ENCODE measurements around the gene OTUD1. TPM values are rescaled to one million over a fixed set of nuclear protein-coding genes. Genes with fewer than 3 reads are reported as not detected.
A peak's percentile ranks its signal among the peaks of the same experiment; 100 is the strongest.

Gene OTUD1
- total RNA-seq, 1 experiment from 2014 or later: 2.4 TPM

DNA sequence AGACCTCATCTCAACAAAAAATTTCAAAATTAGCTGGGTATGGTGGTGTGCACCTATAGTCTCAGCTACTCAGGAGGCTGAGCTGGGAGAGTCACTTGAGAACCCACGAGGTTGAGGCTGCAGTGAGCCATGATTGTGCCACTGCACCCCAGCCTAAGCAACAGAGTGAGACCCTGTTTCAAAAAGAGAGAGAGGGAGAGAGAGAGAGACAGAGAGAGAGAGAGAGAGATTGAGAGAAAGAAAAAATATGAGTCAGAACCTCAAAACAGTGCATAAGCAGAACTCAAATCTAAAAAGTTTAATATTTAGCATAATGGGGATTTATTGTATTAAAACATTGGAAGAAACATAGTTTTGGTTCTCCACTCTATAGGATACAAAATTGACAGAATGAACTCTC, 17.5 kb upstream of the OTUD1 start:
- no peak for DNase-seq (ENCODE audit: low spot score)

- peak; percentile 60 for DNase-seq (ENCODE audit: low spot score)
These were observed 16.9 kb upstream of the OTUD1 start for GRCh38 chr10:23422003-23422411.

- no peak for DNase-seq (ENCODE audit: low spot score)
These were observed 6.7 kb upstream of the OTUD1 start for GRCh38 chr10:23432166-23432565.

DNA sequence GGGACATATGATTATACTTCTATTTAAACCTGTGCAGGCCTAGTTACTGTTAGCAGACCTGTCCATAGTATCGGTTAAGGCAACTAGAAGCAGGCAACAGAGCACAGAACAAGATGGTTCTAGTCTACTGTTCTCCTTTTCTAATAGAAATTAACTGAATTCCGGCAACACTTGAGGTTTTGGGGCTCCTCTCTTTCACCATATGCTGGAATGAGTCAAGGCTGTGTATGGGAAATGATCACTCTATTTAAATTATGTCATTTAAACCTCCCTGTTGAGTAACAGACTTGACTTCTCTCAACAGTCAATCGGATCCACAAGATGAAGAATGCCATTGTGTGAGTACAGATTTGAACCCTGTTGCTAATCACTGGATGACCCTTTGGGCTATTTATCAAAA, 6.2 kb upstream of the OTUD1 start:
- no peak for DNase-seq (ENCODE audit: low spot score)

DNA sequence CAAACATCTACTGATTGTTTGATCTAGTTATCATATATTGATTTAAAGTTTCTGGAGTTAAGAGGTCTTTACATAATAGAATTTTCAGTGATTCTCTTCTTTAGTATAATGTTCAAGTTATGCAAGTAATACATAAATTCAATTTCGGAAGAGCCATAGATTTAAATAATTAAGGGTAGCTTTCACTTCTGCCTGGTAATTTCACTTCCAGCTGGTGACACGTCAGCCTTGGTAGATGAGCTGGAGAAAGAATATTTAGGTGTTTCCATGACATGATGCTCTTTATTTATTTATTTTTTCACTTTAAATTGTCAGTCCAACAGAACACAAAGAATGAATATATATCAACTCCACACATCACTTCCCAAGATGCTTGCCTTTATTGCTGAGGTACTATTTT, 5.2 kb upstream of the OTUD1 start:
- no peak for DNase-seq (ENCODE audit: low spot score)

- DNase-seq (ENCODE audit: low spot score): no peak
These were observed 3.5 kb upstream of the OTUD1 start for GRCh38 chr10:23435378-23435777.

GRCh38 chr10:23436983-23437382, 1.9 kb upstream of the OTUD1 start:
- no peak for DNase-seq (ENCODE audit: low spot score)

- DNase-seq (ENCODE audit: low spot score): no peak
These were observed 820 bp upstream of the OTUD1 start for GRCh38 chr10:23437963-23438546.

DNA sequence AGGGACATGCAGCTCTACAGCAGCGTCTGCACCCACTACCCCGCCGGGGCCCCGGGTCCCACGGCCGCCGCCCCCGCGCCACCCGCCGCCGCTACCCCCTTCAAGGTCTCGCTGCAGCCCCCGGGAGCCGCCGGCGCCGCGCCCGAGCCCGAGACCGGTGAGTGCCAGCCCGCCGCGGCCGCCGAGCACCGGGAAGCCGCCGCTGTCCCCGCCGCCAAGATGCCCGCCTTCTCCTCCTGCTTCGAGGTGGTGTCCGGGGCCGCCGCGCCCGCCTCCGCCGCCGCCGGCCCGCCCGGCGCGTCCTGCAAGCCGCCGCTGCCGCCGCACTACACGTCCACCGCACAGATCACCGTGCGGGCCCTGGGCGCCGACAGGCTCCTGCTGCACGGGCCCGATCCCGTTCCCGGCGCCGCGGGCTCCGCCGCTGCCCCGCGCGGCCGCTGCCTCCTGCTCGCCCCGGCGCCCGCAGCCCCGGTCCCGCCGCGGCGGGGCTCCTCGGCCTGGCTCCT, 631 bp downstream of the OTUD1 start:
- DNase-seq (ENCODE audit: low spot score): no peak

- peak; percentile 18 for DNase-seq (ENCODE audit: low spot score)
These were observed 1.4 kb downstream of the OTUD1 start for GRCh38 chr10:23439961-23440889.

DNA sequence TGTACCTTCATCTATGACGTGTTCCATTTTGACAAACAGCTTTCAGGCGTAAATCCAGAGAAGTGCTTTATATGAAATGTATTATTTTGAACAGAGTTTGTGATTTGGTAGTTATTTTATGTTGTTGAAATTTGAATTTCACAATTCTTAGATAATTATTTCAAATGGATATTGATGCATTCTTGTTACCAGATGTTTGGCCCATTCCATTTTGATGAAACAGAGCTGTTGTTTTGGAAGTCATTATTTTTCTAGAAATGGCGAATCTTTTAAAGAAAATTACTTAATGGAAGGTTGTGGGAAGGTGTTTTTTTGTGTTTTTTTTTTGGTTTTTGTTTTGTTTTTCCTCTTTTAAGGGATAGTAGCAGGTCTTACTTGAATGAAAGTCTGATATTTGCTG, 2.4 kb downstream of the OTUD1 start:
- DNase-seq (ENCODE audit: low spot score): no peak

- DNase-seq (ENCODE audit: low spot score): no peak
These were observed 4.1 kb downstream of the OTUD1 start for GRCh38 chr10:23442936-23443335.

DNA sequence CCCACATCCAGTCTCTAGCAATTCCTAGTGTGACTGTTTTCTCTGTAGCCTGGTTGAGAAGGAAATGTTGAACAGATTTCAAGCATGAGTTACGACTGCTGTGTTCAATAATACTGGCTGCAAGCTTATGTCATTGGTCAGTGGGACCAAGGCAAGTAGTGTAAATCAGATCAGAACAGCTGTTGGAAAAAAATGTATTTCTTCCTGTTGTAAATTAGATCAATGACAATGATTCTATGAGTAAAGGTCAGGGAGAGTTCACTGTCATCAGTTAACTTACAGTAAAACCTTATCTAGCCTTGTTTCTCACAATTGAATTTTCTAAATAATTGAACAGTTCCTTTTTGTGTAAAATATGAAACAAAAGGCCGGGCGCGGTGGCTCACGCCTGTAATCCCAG, 6.7 kb downstream of the OTUD1 start:
- no peak for DNase-seq (ENCODE audit: low spot score)

DNA sequence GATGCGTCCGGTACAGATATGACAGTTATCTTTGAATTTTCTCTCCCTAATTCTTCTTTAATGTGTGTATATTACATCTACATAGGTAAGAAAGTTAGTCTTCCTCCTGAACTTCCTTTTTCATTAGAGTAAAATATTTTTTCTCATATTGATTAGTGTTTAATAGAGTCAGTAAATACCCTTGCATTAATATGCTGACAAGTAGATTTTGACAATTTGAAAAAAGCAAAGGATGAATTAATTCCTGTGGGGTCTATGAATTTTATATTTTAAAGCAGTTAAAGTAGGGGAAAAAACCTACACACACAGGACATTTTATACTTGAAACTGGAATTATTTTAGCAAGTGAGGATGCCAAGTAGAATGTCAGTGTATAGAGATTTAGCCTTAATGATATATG, 9.4 kb downstream of the OTUD1 start:
- no peak for DNase-seq (ENCODE audit: low spot score)

DNA sequence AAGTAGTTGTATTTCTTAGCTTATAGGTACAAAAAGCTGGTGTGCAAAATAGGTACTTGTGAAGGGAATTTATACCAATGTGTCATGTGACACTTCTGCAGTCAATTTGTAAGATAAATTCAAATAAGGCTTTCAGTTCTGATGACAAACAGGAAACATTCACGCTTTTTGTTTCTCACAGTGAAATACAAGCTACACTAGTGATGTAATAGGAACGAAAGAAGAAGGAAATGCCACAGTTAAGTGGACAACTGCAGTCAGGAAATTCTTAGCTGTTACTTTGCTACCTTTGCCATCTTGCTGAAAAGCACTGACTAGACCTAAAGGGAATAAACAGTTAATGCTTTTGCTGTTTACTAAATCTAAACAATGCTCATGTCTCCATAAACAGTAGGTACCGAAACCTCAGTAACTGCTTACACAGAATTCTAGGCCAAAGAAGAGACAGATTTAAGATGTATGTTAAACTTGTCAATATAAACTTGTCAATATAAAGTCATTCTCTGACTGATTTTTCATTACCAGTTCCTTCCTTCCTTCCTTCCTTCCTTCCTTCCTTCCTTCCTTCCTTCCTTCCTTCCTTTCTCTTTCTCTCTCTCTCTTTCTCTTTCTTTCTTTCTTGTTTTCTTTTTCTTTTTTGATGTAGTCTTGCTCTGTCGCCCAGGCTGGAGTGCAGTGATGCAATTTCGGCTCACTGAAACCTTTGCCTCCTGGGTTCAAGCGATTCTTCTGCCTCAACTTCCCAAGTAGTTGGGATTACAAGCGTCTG, 10.1 kb downstream of the OTUD1 start:
- DNase-seq (ENCODE audit: low spot score): no peak

DNA sequence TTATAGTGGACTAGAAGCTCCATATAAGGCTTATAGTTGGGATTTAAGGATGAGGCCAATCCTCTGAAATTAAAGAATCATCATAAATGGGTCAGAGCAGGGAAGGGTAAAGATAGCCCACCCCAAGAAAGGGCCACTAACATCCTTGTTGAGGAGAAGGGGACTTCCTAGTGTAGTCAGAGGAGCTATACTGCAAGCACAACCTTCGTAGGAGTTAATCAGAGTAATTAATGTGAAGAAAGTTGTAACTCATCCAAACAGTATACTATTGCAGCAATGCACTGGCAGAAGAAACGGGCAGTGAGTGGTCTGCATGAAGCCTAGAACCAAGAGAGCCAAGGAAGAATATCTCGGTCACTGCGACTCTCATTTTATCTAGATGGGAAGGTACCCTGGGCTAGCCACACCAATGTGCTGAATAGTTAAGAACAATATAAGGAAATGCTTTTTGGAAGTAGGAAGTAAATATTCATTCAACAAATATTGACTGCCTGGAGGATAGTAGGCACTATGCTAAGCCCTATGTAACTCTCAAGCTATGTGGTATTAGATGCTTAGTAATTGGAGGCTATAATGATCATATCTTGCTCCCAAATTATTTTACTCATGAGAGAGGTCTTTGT, 13.3 kb downstream of the OTUD1 start:
- no peak for DNase-seq (ENCODE audit: low spot score)

DNA sequence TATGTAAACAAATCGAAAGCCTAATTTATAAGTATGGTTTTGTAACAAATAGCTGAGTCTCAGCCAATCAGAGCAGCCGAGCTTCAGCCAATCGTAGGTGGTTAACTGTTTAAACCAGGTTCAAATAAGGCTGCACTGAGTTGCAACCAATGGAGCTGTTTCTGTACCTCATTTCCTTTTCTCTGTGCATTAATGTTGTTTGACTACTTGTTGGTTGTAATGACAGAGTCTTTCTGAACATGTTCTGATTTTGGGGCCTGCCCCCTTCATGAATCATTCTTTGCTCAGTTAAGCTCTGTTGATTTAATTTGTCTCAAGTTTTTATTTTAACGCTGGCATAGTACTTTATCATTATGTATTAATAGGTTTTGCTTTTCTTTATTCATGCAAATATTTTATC, 14.6 kb downstream of the OTUD1 start:
- no peak for DNase-seq (ENCODE audit: low spot score)

DNA sequence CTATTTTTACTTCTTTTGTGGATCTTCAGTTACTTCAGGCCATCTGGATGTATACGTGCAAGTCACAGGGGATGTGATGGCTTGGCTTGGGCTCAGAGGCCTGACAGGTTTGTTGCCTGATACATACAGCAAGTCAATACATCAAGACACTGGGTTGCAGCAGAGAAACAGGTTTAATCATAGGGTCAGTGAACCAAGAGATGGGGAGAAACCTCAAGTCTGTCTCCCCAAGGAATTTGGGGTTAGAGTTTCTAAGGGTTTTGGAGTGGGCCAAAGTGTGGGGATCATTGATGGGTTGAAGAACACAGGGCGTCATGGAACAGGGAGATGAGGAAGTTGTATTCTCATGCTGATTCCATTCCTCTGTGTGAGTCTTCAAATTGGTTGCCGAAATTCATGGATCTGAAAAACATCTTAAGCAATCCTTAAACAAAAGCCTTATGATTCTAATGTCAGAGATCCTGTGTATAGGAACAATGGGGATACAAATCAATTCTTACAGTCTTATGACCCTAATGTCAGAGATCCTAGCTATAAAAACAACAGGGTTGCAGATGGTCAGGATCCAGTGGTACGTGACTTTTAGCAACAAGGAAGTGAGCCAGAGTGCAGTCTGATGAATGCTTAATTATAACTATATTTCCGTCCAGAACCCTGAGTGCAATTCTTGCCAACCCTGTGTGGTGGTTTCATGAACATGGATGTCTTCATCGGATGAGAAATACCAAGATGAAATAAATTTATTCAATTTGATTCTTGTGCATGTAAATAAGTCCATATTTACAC, 18.9 kb downstream of the OTUD1 start:
- no peak for DNase-seq (ENCODE audit: low spot score)

DNA sequence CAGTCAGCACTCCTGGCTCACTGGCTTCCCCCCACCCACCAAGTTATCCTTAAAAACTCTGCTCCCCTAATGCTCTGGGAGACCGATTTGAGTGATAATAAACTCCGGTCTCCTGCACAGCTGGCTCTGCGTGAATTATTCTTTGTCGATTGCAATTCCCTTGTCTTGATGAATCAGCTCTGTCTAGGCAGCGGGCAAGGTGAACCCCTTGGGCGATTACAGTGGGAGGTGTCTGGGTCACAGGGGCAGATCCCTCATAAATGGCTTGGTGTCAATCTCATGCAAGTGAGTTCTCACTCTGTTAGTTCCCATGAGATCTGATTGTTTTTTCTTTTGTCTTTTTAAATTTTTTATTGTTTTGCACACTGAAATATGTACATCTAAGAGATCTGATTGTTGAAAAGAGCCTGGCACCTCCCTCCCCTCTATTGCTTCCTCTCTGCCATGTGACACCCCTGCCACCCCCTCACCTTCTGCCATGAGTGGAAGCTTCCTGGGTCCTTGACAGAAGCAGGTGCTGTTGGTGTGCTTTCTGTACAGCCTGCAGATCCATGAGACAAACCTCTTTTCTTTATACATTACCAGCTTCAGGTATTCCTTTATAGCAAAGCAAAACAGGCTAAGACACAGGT, 20.5 kb downstream of the OTUD1 start:
- no peak for DNase-seq (ENCODE audit: low spot score)

DNA sequence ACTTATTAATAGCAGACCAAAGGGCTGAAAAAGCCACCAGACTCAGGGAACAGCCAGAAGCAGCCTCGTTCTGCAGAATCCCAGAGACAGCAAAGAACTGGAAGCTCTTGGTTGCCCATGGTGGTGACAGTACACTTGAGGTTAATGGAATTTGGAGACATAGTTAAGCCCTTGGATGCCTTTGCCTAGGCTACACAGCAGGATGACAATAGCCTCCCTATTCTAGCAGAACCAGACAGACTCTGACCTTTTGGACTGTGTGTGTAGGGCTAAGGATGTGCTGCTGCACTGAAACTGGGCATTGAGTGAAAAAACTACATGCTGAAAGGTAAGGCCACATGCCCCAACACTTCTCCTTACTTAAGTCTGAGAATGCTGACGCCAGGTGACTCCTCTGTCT, 22.7 kb downstream of the OTUD1 start:
- DNase-seq (ENCODE audit: low spot score): no peak

GRCh38 chr10:23467012-23467411, 28.1 kb downstream of the OTUD1 start:
- DNase-seq (ENCODE audit: low spot score): no peak
